Fibroblast of mammary gland (primary cell): Measurements from ENCODE around the gene PRIM2.
"Not testable (repeated sequence)": the region's sequence is repeated elsewhere in the genome, so short reads cannot be mapped to it uniquely, and the experiment has no call there.

Source experiments
- DNase-seq: peaks from one replicate; pipeline ENCODE4 v3.0.0-alpha.2; 2010; ENCODE audit warnings: low read depth
- H3K4me3 ChIP-seq: 2 replicates; pipeline ENCODE4 v1.5.1; 2011; ENCODE audit warnings: low read depth, mild to moderate bottlenecking, low read length, moderate library complexity; ENCODE audit not compliant: control insufficient read depth
- TF ChIP-seq, protein P1 (sequence below): conservative IDR thresholded peaks from 2 replicates; pipeline ENCODE4 v1.5.1; 2011; ENCODE audit warnings: low read depth, low read length, inconsistent platforms; ENCODE audit not compliant: control insufficient read depth, insufficient read depth

Gene PRIM2, protein sequence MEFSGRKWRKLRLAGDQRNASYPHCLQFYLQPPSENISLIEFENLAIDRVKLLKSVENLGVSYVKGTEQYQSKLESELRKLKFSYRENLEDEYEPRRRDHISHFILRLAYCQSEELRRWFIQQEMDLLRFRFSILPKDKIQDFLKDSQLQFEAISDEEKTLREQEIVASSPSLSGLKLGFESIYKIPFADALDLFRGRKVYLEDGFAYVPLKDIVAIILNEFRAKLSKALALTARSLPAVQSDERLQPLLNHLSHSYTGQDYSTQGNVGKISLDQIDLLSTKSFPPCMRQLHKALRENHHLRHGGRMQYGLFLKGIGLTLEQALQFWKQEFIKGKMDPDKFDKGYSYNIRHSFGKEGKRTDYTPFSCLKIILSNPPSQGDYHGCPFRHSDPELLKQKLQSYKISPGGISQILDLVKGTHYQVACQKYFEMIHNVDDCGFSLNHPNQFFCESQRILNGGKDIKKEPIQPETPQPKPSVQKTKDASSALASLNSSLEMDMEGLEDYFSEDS

DNA sequence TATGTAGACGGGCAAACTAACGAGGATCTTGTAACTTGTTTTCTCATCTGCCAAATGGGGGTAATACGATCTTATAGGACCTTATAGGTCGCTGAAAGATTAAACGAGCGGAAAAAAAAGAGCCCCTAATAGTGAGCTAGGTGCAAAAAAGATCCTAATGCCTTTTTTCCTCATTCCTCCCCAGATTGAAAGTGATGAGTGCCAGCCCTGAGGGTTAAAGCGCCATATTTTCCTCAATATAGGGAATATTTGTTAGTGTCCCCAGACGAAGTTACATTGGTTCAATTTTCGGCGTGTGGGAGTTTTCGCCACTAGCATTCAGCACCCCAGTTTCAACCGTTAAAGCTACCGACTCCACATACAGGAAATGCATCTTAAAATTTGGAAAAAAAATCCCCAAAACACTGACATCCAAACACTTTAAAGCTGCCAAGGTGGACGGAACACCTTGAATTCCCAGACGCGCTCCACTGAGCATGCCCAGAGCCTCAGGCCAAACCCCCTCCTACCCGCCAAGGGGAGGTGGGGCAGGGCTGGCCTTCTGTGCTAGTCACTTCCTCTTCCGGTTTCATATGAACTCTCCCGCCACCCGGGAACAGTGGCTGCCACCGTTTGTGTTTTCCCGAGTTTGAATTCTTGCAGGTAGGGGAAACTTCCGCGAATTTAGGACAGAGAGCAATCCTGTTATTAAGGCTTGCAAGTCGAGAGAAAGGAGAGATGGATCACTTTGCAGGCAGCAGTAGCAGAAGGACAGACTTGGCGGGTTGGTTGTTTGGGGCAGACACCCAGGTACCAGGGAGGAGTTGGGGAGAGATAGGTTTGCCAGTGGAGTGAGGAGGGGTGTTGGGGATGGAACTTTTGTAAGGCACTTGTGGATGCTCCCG, at the start of gene PRIM2:
Gene PRIM2, plus strand, starts transcription at position 571 of the 884 bp plus-strand sequence. CDS start 816 bp downstream, outside the sequence.
- peak within 1 kb of the TSS; percentile 85 for H3K4me3 ChIP-seq
- DNase-seq: peak; percentile 79
- TF ChIP-seq, protein P1, sequence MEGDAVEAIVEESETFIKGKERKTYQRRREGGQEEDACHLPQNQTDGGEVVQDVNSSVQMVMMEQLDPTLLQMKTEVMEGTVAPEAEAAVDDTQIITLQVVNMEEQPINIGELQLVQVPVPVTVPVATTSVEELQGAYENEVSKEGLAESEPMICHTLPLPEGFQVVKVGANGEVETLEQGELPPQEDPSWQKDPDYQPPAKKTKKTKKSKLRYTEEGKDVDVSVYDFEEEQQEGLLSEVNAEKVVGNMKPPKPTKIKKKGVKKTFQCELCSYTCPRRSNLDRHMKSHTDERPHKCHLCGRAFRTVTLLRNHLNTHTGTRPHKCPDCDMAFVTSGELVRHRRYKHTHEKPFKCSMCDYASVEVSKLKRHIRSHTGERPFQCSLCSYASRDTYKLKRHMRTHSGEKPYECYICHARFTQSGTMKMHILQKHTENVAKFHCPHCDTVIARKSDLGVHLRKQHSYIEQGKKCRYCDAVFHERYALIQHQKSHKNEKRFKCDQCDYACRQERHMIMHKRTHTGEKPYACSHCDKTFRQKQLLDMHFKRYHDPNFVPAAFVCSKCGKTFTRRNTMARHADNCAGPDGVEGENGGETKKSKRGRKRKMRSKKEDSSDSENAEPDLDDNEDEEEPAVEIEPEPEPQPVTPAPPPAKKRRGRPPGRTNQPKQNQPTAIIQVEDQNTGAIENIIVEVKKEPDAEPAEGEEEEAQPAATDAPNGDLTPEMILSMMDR: no peak

DNA sequence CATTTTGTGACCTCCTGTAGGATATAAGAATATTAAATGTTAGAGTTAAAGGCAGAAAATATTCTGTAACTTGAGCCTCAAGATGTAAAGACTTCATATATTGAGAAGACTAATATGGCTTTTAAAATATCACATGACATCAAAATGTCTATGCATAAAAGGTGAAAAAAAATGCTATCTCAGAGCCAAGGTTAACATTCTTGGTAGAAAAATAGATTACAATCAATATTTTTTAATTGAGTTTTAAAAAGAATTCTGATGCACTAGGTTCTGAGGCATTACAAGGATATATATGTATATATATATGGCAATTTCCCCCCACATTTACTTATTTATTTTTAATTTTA, 49.2 kb upstream of the PRIM2 start:
- no peak overlapping the region for H3K4me3 ChIP-seq
- DNase-seq: no peak

DNA sequence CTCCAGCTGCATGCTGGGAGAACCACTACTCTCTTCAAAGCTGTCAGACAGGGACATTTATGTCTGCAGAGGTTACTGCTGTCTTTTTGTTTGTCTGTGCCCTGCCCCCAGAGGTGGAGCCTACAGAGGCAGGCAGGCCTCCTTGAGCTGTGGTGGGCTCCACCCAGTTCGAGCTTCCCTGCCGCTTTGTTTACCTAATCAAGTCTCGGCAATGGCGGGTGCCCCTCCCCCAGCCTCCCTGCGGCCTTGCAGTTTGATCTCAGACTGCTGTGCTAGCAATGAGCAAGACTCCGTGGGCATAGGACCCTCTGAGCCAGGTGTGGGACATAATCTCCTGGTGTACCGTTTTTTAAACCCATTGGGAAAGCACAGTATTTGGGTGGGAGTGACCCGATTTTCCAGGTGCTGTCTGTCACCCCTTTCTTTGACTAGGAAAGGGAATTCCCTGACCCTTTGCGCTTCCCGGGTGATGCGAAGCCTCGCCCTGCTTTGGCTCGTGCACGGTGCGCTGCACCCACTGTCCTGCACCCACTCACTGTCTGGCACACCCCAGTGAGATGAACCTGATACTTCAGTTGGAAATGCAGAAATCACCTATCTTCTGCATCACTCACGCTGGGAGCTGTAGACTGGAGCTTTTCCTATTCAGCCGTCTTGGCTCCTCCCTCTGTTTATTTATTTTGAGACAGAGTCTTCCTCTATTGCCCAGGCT, 43.2 kb upstream of the PRIM2 start:
- not testable (repeated sequence) for DNase-seq, H3K4me3 ChIP-seq

More for the DNA sequence above, 49.2 kb upstream of the PRIM2 start:
- TF ChIP-seq, protein P1: no peak

DNA sequence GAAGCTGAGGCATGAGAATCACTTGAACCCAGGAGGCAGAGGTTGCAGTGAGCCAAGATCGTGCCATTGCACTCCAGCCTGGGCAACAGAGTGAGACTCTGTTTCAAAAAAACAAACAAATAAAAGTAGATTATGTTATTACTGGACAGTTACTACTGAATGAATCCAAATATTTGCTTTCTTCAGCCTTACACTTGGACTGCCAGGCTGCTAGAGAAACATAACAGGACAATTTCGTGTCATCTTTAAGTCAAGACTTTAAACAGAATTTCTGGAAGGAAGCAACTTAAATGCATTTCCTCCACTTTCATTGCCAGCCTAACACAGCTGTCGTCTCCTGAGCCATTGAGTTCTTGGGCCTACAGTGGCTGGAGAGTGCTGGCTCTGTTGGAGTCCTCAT, 42.0 kb upstream of the PRIM2 start:
- TF ChIP-seq, protein P1: no peak
- H3K4me3 ChIP-seq: no peak overlapping the region
- no peak for DNase-seq

DNA sequence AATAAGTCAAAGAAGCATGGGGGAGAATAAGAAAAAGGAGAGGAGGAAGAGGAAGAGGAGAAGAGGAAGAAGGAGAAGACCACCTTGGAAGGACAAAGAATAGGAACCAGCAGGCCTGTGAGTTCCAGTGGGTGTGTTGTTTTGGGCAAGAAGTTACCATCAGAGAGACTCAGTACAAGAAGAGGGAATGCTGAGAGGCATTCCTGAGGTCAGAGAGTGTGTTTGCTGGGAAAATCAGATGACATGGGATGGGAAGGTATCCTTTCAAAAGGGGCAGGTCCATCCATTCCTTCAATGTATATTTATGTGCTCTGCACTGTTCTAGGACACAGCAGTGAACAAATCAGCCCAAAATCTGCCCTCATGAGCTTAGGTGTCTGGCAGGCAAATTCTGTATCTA, 40.5 kb upstream of the PRIM2 start:
- no peak for DNase-seq
- no peak overlapping the region for H3K4me3 ChIP-seq
- TF ChIP-seq, protein P1: no peak

DNA sequence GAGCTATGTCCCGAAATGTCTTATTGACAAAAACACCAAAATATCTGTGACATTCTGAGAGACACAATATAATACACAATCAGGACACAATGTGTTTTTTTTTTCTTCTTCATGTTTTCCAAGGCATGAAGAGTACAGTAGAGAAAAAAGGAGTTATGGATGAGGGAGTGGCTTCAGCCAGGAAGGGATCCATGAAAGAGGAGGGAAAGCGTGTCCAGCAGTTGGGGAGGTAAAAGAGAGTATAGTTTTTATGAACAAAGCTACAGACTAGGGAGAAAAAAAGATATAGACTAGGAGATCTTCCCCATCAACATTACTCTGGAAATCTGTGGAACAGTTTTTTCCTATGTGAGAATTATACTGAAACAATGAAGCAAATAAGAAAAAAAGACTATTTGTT, 38.9 kb upstream of the PRIM2 start:
- DNase-seq: no peak
- TF ChIP-seq, protein P1: no peak
- H3K4me3 ChIP-seq: no peak overlapping the region

DNA sequence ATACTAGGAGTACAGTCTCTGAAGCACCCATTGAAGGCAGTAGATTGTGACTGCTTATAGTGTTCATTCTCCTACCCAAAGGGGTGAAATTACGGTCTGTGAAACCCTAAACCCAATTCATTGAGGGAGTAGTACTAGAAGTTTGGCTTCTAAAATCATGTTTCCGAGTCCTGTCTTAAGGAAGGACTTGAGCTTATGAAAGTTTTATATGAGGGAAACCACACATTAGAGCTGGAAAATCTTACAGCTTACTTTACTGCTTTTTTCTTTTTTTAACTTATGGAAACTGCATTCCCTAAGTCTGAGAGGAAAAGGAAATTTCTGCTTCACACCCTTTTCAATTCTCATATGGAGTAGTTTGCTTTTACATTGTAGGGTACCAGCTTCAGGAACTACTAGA, 38.4 kb upstream of the PRIM2 start:
- DNase-seq: no peak
- TF ChIP-seq, protein P1: no peak
- H3K4me3 ChIP-seq: no peak overlapping the region
